Suprapubic skin (tissue), 4 donors: ENCODE measurements around the gene TMCC1. TPM values are rescaled to one million over a fixed set of nuclear protein-coding genes. Genes with fewer than 3 reads are reported as not detected.
"Not testable (repeated sequence)": the region's sequence is repeated elsewhere in the genome, so short reads cannot be mapped to it uniquely, and the experiment has no call there.

Experiments used
- DNase-seq, 2 donors: peaks; one replicate each; pipeline ENCODE4 v3.0.0-alpha.2; 2019; ENCODE audit warnings: low spot score in 2 of 2
- H3K27ac ChIP-seq: fragments of 200-600 bp; sonication (generic); one replicate; pipeline ENCODE4 v1.5.1; 2019
- H3K27me3 ChIP-seq: fragments of 200-600 bp; sonication (generic); one replicate; pipeline ENCODE4 v1.5.1; 2019
- H3K36me3 ChIP-seq: fragments of 200-600 bp; sonication (generic); one replicate; pipeline ENCODE4 v1.5.1; 2019
- H3K4me1 ChIP-seq: fragments of 200-600 bp; sonication (generic); one replicate; pipeline ENCODE4 v1.5.1; 2019
- H3K4me3 ChIP-seq: fragments of 200-600 bp; sonication (generic); one replicate; pipeline ENCODE4 v1.5.1; 2019; ENCODE audit warnings: mild to moderate bottlenecking
- H3K9me3 ChIP-seq: fragments of 200-600 bp; sonication (generic); one replicate; pipeline ENCODE4 v1.5.1; 2019
- CTCF ChIP-seq, 2 donors: fragments of 200-600 bp in 1 of 2; fragments of 450-650 bp in 1 of 2; sonication (generic) in 1 of 2; IDR thresholded peaks; one replicate each; pipeline ENCODE4 v1.5.1; 2016 to 2019; ENCODE audit warnings: antibody characterized with exemption in 2 of 2, mild to moderate bottlenecking in 1 of 2, moderate library complexity in 1 of 2
- EP300 ChIP-seq: sonication (generic); formaldehyde crosslinking; IDR thresholded peaks from one replicate; pipeline ENCODE4 v1.6.1; 2017; ENCODE audit warnings: antibody characterized with exemption
- POLR2A ChIP-seq, 2 donors: fragments of 450-650 bp; IDR thresholded peaks; one replicate each; pipeline ENCODE4 v1.6.1; 2017; ENCODE audit warnings: antibody characterized with exemption in 2 of 2, mild to moderate bottlenecking in 2 of 2, moderate library complexity in 2 of 2
- POLR2AphosphoS5 ChIP-seq, 3 donors: sonication (generic); formaldehyde crosslinking; IDR thresholded peaks; one replicate each; pipeline ENCODE4 v1.6.1; 2017; ENCODE audit warnings: antibody characterized with exemption in 3 of 3
- WGBS: methylation state at CpG from one replicate; pipeline ENCODE4 v1.1.5; 2018; 5-methylcytosine and 5-hydroxymethylcytosine counted together
- total RNA-seq, 4 donors: library from RNA; depleted of rRNA; stranded (reverse); fragments of >200 nt; gene quantifications; one replicate each; pipeline ENCODE4 v1.1.0, GENCODE V29; 2016

TMCC1 gene
- total RNA-seq, 4 donors from 2014 or later = 14.6 to 26.4 (median 22.4) TPM

- no peaks in the 10 kb centered on the region for H3K27me3 ChIP-seq
- H3K27ac ChIP-seq = peak overlapping the region; percentile 68
- H3K4me1 ChIP-seq = peaks cover 79% of the 10 kb centered on the region
- WGBS = 26% methylated on average over 12 of the region's 25 CpGs
- TF ChIP-seq POLR2AphosphoS5 (IDR thresholded peaks at IDR 0.05) = no peak
- TF ChIP-seq POLR2A (IDR thresholded peaks at IDR 0.05) = no peak
- TF ChIP-seq CTCF (IDR thresholded peaks at IDR 0.05) = no peak
- no peak for TF ChIP-seq EP300
- DNase-seq = no peak
- H3K9me3 ChIP-seq = no peaks in the 10 kb centered on the region
- no peaks in the 10 kb centered on the region for H3K36me3 ChIP-seq
- no peak overlapping the region for H3K4me3 ChIP-seq
Measured at GRCh38 chr3:129611812-129612533, 281.5 kb downstream of the TMCC1 start.

- 82% methylated on average over 7 of the region's 9 CpGs for WGBS
- H3K27ac ChIP-seq = peak overlapping the region; percentile 68
- TF ChIP-seq CTCF (IDR thresholded peaks at IDR 0.05) = no peak
- no peak for TF ChIP-seq EP300
- no peak for TF ChIP-seq POLR2AphosphoS5 (IDR thresholded peaks at IDR 0.05)
- no peaks in the 10 kb centered on the region for H3K9me3 ChIP-seq
- no peak overlapping the region for H3K4me3 ChIP-seq
- H3K27me3 ChIP-seq = no peaks in the 10 kb centered on the region
- H3K36me3 ChIP-seq = no peaks in the 10 kb centered on the region
- H3K4me1 ChIP-seq = peaks cover 75% of the 10 kb centered on the region
- no peak for DNase-seq
Measured at GRCh38 chr3:129611446-129611800, 282.1 kb downstream of the TMCC1 start.

GRCh38 chr3:129610794-129611445 lies 282.6 kb downstream of the TMCC1 start:
- Histone ChIP-seq H3K4me1 (peaks cover 74% of the 10 kb centered on the region), H3K27ac (peak overlapping the region; percentile 68)
- not testable (repeated sequence) for H3K27me3 ChIP-seq, H3K4me3 ChIP-seq, H3K36me3 ChIP-seq, DNase-seq, H3K9me3 ChIP-seq
- WGBS = 83% methylated on average over 11 of the region's 11 CpGs

GRCh38 chr3:129610276-129610675 lies 283.2 kb downstream of the TMCC1 start:
- WGBS = 59% methylated on average over 10 of the region's 10 CpGs
- Histone ChIP-seq H3K4me1 (peaks cover 74% of the 10 kb centered on the region), H3K36me3 (no peaks in the 10 kb centered on the region), H3K4me3 (no peak overlapping the region), H3K9me3 (no peaks in the 10 kb centered on the region), H3K27ac (no peak overlapping the region), H3K27me3 (peaks cover 3% of the 10 kb centered on the region)
- TF ChIP-seq POLR2A (IDR thresholded peaks at IDR 0.05) (no peak), CTCF (IDR thresholded peaks at IDR 0.05) (no peak), POLR2AphosphoS5 (IDR thresholded peaks at IDR 0.05) (no peak), EP300 (no peak)
- DNase-seq = no peak

GRCh38 chr3:129609591-129610182 lies 283.8 kb downstream of the TMCC1 start:
- H3K27me3 ChIP-seq = peaks cover 3% of the 10 kb centered on the region
- no peaks in the 10 kb centered on the region for H3K9me3 ChIP-seq
- H3K36me3 ChIP-seq = no peaks in the 10 kb centered on the region
- TF ChIP-seq EP300 (no peak), POLR2A (IDR thresholded peaks at IDR 0.05) (no peak), CTCF (IDR thresholded peaks at IDR 0.05) (no peak), POLR2AphosphoS5 (IDR thresholded peaks at IDR 0.05) (no peak)
- no peak for DNase-seq
- H3K4me1 ChIP-seq = peaks cover 74% of the 10 kb centered on the region
- no peak overlapping the region for H3K4me3 ChIP-seq
- 34% methylated on average over 3 of the region's 3 CpGs for WGBS
- H3K27ac ChIP-seq = no peak overlapping the region
